GM12865 (cell line): Measurements from ENCODE around the gene ANKFN1.
A peak's percentile ranks its signal among the peaks of the same experiment; 100 is the strongest.

Experiments used
- DNase-seq: peaks from one replicate; pipeline ENCODE4 v3.0.0; 2010; ENCODE audit warnings: low read depth
- H3K4me3 ChIP-seq: 2 replicates; pipeline ENCODE4 v1.5.1; 2011; ENCODE audit warnings: mild to moderate bottlenecking, low read depth, low read length, control low read depth
- CTCF ChIP-seq: IDR thresholded peaks from 2 replicates; pipeline ENCODE4 v1.5.1; 2011; ENCODE audit warnings: low read length, control low read depth, low read depth, inconsistent platforms; ENCODE audit not compliant: insufficient read depth; ENCODE audit errors: missing control alignments

The ANKFN1 gene

GRCh38 chr17:56497132-56497531, 343.9 kb downstream of the ANKFN1 start:
- DNase-seq = no peak
- no peak for TF ChIP-seq CTCF
- H3K4me3 ChIP-seq = no peak overlapping the region

GRCh38 chr17:56499799-56500388, 346.6 kb downstream of the ANKFN1 start:
- DNase-seq = peak; percentile 38
- no peak overlapping the region for H3K4me3 ChIP-seq
- TF ChIP-seq CTCF = peak; percentile 28

GRCh38 chr17:56502120-56502654, 348.9 kb downstream of the ANKFN1 start:
- no peak for DNase-seq
- TF ChIP-seq CTCF = no peak
- H3K4me3 ChIP-seq = no peak overlapping the region

GRCh38 chr17:56505154-56505756, 352.0 kb downstream of the ANKFN1 start:
- H3K4me3 ChIP-seq = no peak overlapping the region
- no peak for TF ChIP-seq CTCF
- no peak for DNase-seq

- no peak overlapping the region for H3K4me3 ChIP-seq
- DNase-seq = no peak
- TF ChIP-seq CTCF = no peak
These were observed 353.1 kb downstream of the ANKFN1 start for GRCh38 chr17:56506349-56506748.

- no peak for DNase-seq
- TF ChIP-seq CTCF = no peak
- H3K4me3 ChIP-seq = no peak overlapping the region
These were observed 357.5 kb downstream of the ANKFN1 start for GRCh38 chr17:56510554-56511342.

- H3K4me3 ChIP-seq = no peak overlapping the region
- no peak for TF ChIP-seq CTCF
- no peak for DNase-seq
These were observed 361.0 kb downstream of the ANKFN1 start for GRCh38 chr17:56514264-56514663.
